Osteocyte (in vitro differentiated cells): ENCODE results near the gene KIZ. TPM values are rescaled to one million over a fixed set of nuclear protein-coding genes. Genes with fewer than 3 reads are reported as not detected.

Experiments used
- DNase-seq: peaks from one replicate; pipeline ENCODE4 v3.0.0; 2021; ENCODE audit warnings: mixed read lengths; ENCODE audit not compliant: unreplicated experiment; ENCODE audit errors: extremely low spot score
- H3K27ac Mint-ChIP-seq: one replicate; pipeline ENCODE4 v1.8.0; 2021; ENCODE audit warnings: mild to moderate bottlenecking, mixed read lengths; ENCODE audit not compliant: unreplicated experiment
- H3K27me3 Mint-ChIP-seq: one replicate; pipeline ENCODE4 v1.8.0; 2021; ENCODE audit warnings: mixed read lengths; ENCODE audit not compliant: unreplicated experiment
- H3K36me3 Mint-ChIP-seq: one replicate; pipeline ENCODE4 v1.8.0; 2021; ENCODE audit warnings: mixed read lengths; ENCODE audit not compliant: unreplicated experiment
- H3K4me1 Mint-ChIP-seq: one replicate; pipeline ENCODE4 v1.8.0; 2021; ENCODE audit warnings: mixed read lengths; ENCODE audit not compliant: unreplicated experiment
- H3K4me3 Mint-ChIP-seq: one replicate; pipeline ENCODE4 v1.8.0; 2021; ENCODE audit warnings: mild to moderate bottlenecking, moderate library complexity, mixed read lengths; ENCODE audit not compliant: unreplicated experiment
- H3K9me3 Mint-ChIP-seq: one replicate; pipeline ENCODE4 v1.8.0; 2021; ENCODE audit warnings: mixed read lengths; ENCODE audit not compliant: unreplicated experiment
- total RNA-seq: library from RNA; stranded (reverse); gene quantifications from 2 replicates; pipeline ENCODE4 v1.2.1, GENCODE V29; 2021
- TF ChIP-seq, protein P1 (sequence below): fragments of 200-600 bp; sonication (generic); IDR thresholded peaks from 2 replicates; pipeline ENCODE4 v1.5.0; 2021; ENCODE audit warnings: antibody characterized with exemption, mild to moderate bottlenecking, moderate library complexity

Gene KIZ
- total RNA-seq, 1 donor from 2014 or later, result 21.2 TPM

DNA sequence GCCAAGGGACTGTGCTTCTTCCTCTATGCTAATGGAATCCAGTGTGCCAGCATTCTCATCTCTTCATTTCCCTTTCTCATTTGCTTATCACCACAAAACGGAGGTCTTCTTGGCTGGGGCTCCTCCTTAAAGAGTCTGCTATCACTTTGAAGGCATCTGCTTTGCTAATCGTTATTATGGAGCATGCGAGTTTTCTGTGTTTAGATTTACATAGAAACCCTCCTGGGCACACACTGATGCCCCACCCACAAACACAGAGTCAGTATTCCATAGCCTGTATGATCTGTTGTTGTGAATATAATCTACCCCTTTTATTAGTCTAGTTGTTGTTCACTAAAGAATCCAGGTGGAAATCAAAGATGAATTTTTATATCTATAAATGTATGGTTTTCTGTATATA lies 93.8 kb downstream of the KIZ start:
- H3K27me3 Mint-ChIP-seq, result no peaks in the 10 kb centered on the region
- peaks cover 1% of the 10 kb centered on the region for H3K36me3 Mint-ChIP-seq
- H3K27ac Mint-ChIP-seq, result no peak overlapping the region
- H3K4me3 Mint-ChIP-seq, result no peak overlapping the region
- no peaks in the 10 kb centered on the region for H3K9me3 Mint-ChIP-seq
- DNase-seq, result no peak
- H3K4me1 Mint-ChIP-seq, result no peaks in the 10 kb centered on the region
- TF ChIP-seq, protein P1, sequence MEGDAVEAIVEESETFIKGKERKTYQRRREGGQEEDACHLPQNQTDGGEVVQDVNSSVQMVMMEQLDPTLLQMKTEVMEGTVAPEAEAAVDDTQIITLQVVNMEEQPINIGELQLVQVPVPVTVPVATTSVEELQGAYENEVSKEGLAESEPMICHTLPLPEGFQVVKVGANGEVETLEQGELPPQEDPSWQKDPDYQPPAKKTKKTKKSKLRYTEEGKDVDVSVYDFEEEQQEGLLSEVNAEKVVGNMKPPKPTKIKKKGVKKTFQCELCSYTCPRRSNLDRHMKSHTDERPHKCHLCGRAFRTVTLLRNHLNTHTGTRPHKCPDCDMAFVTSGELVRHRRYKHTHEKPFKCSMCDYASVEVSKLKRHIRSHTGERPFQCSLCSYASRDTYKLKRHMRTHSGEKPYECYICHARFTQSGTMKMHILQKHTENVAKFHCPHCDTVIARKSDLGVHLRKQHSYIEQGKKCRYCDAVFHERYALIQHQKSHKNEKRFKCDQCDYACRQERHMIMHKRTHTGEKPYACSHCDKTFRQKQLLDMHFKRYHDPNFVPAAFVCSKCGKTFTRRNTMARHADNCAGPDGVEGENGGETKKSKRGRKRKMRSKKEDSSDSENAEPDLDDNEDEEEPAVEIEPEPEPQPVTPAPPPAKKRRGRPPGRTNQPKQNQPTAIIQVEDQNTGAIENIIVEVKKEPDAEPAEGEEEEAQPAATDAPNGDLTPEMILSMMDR, result no peak

DNA sequence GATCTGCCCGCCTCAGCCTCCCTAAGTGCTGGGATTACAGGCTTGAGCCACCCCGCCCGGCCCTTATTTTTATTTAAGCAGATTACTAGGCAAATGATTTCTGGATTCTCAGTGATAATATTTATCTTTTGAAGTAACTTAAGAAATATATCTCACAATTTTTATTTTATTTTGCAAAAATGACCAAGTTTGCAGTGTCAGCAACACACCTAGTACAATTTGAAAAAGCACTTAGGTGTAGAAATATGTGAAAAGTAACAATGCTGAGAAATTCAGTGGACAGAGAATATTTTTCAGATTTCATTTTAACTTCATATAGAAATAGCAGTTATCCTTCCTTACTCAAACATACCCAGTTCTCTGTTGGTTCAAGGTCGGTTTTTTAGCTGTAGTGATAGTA lies 98.3 kb downstream of the KIZ start:
- no peak overlapping the region for H3K4me3 Mint-ChIP-seq
- H3K4me1 Mint-ChIP-seq, result no peaks in the 10 kb centered on the region
- peaks cover 6% of the 10 kb centered on the region for H3K36me3 Mint-ChIP-seq
- TF ChIP-seq, protein P1, result no peak
- H3K9me3 Mint-ChIP-seq, result no peaks in the 10 kb centered on the region
- DNase-seq, result no peak
- no peak overlapping the region for H3K27ac Mint-ChIP-seq
- no peaks in the 10 kb centered on the region for H3K27me3 Mint-ChIP-seq

DNA sequence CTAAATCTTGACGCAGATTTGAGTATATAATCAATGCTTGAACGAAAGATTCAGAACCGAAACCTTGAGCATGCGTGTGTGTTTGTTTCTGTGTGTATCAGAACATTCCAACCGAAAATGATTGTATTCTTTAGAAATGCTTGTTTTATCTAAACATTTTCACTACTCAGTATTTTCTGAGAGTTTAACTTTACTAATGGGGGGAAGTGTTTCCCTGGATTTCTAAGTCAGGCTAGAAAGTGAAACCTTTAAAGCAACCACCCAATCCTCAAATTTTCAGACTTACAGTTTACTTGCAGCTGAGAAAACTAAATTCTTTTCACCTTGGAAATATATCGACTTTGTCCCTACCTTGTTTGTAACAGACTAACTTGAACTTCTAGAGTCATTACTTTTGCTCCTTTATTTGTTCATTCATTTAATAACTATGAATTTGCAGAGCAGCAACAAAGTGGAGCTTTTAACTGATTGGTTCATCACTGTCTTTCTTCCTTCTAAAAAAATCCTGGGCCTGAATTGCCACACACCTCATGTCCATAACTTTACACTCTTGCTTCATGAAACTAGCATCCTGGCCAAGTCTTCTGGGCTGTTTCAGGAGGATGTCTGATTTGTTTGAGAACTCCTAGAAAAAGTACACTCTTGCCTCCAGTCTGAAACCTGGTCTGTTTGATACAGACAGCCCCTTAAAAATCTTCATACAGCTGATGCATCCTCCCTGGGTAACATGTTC lies 99.5 kb downstream of the KIZ start:
- H3K27ac Mint-ChIP-seq, result no peak overlapping the region
- H3K9me3 Mint-ChIP-seq, result no peaks in the 10 kb centered on the region
- no peaks in the 10 kb centered on the region for H3K4me1 Mint-ChIP-seq
- H3K27me3 Mint-ChIP-seq, result no peaks in the 10 kb centered on the region
- no peak for DNase-seq
- no peak overlapping the region for H3K4me3 Mint-ChIP-seq
- TF ChIP-seq, protein P1, result no peak
- peaks cover 6% of the 10 kb centered on the region for H3K36me3 Mint-ChIP-seq

DNA sequence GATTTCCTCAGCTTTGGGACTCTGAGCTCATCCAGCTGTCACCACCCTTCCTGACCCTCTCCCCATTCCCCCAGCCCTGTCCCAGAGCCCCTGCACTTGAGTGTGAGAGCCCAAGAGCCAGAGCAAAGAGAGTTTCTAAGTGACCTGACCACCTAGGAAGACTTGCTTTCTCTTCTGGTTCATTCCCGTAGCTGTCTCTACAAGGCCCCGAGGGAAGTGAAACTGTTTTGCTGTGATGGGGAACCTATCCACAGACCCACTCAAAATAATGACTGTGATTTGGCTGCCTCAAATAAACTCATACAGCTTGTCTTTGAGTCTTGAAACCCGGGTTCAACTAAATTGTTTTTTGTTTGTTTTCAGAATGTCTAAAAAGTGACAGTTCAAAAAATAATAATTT lies 102.6 kb downstream of the KIZ start:
- Mint-ChIP-seq H3K27me3 (no peaks in the 10 kb centered on the region), H3K4me3 (no peak overlapping the region), H3K36me3 (peaks cover 6% of the 10 kb centered on the region), H3K4me1 (no peaks in the 10 kb centered on the region), H3K9me3 (no peaks in the 10 kb centered on the region), H3K27ac (no peak overlapping the region)
- TF ChIP-seq, protein P1, result no peak
- no peak for DNase-seq

DNA sequence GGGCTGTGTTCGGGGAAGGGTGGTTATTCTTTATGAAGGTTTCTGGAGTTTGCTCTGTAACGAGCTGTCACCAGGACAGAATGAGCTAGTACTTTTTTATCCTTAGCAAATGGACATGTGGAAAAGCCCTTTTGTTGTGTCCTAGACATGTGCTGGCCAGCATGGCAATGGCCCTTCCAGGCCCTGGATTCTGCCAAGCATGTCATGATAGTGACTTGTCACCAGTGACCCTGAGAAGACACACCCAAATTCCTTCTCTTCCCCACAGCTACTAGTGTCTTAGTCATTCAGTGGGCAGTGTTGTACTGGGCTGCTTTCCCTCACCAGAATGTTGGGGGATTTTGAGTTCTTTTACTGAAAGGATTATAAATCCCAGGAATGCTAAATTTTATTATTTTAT lies 103.3 kb downstream of the KIZ start:
- no peak for DNase-seq
- Mint-ChIP-seq H3K9me3 (no peaks in the 10 kb centered on the region), H3K4me1 (no peaks in the 10 kb centered on the region), H3K27ac (no peak overlapping the region), H3K36me3 (peaks cover 6% of the 10 kb centered on the region), H3K4me3 (no peak overlapping the region), H3K27me3 (no peaks in the 10 kb centered on the region)
- TF ChIP-seq, protein P1, result no peak
